MM.1S (cell line): ENCODE results near the gene ITGA11.

Experiments
- DNase-seq: peaks from one replicate; pipeline ENCODE4 v3.0.0-alpha.2; 2015
- H2AFZ ChIP-seq: fragments of 300-600 bp; sonication (generic); 2 replicates; pipeline ENCODE4 v1.6.0; 2016; ENCODE audit warnings: antibody characterized with exemption, low read length
- H3F3A ChIP-seq: fragments of 300-600 bp; sonication (generic); 2 replicates; pipeline ENCODE4 v1.6.1; 2016; ENCODE audit warnings: mild to moderate bottlenecking, antibody characterized with exemption, low read length, moderate library complexity, mixed read lengths; ENCODE audit not compliant: insufficient read depth
- H3K27ac ChIP-seq: fragments of 300-600 bp; sonication (generic); 2 replicates; pipeline ENCODE4 v1.5.1; 2016; ENCODE audit warnings: mild to moderate bottlenecking, low read length
- H3K27me3 ChIP-seq: fragments of 300-600 bp; sonication (generic); replicated peaks from 2 replicates; pipeline ENCODE4 v1.6.0; 2016; ENCODE audit warnings: low read length; ENCODE audit not compliant: insufficient read depth
- H3K36me3 ChIP-seq: fragments of 300-600 bp; sonication (generic); replicated peaks from 2 replicates; pipeline ENCODE4 v1.6.1; 2016; ENCODE audit warnings: mild to moderate bottlenecking, low read length, mixed read lengths; ENCODE audit not compliant: insufficient read depth
- H3K4me1 ChIP-seq: fragments of 300-600 bp; sonication (generic); 2 replicates; pipeline ENCODE4 v1.6.1; 2016; ENCODE audit warnings: low read length, mixed read lengths
- H3K4me2 ChIP-seq: fragments of 300-600 bp; sonication (generic); 2 replicates; pipeline ENCODE4 v1.6.0; 2016; ENCODE audit warnings: low read depth, low read length
- H3K4me3 ChIP-seq: fragments of 300-600 bp; sonication (generic); 2 replicates; pipeline ENCODE4 v1.5.1; 2016; ENCODE audit warnings: low read length, mixed read lengths
- H3K79me2 ChIP-seq: fragments of 300-600 bp; sonication (generic); 2 replicates; pipeline ENCODE4 v1.6.1; 2016; ENCODE audit warnings: mixed run types, low read length, mixed read lengths
- H3K9ac ChIP-seq: fragments of 300-600 bp; sonication (generic); 2 replicates; pipeline ENCODE4 v1.6.1; 2016; ENCODE audit warnings: low read length, mixed read lengths
- H3K9me2 ChIP-seq: fragments of 300-600 bp; sonication (generic); replicated peaks from 2 replicates; pipeline ENCODE4 v1.6.1; 2016; ENCODE audit warnings: mild to moderate bottlenecking, low read length, mixed read lengths; ENCODE audit not compliant: insufficient read depth
- H3K9me3 ChIP-seq: fragments of 300-600 bp; sonication (generic); replicated peaks from 2 replicates; pipeline ENCODE4 v1.6.1; 2016; ENCODE audit warnings: mild to moderate bottlenecking, low read length, mixed read lengths; ENCODE audit not compliant: insufficient read depth
- H4K20me1 ChIP-seq: fragments of 300-600 bp; sonication (generic); 2 replicates; pipeline ENCODE4 v1.6.1; 2016; ENCODE audit warnings: mild to moderate bottlenecking, low read length, moderate library complexity, mixed read lengths; ENCODE audit not compliant: insufficient read depth
- EZH2 ChIP-seq: fragments of 300-600 bp; sonication (generic); optimal IDR thresholded peaks from 2 replicates; pipeline ENCODE3; 2017; ENCODE audit warnings: low read depth, mild to moderate bottlenecking, antibody characterized with exemption, low read length, mixed read lengths
- EZH2phosphoT487 ChIP-seq: fragments of 300-600 bp; sonication (generic); IDR thresholded peaks from 2 replicates; pipeline ENCODE4 v1.6.1; 2018; ENCODE audit warnings: antibody characterized with exemption, low read length
- TF ChIP-seq, protein P1 (sequence below): fragments of 300-600 bp; sonication (generic); IDR thresholded peaks from 2 replicates; pipeline ENCODE4 v1.5.1; 2016; ENCODE audit warnings: antibody characterized with exemption, low read length, mixed read lengths

Gene ITGA11

GRCh38 chr15:68421798-68422402 lies 10.1 kb downstream of the ITGA11 start:
- no peaks in the 10 kb centered on the region for H3F3A ChIP-seq
- TF ChIP-seq EZH2phosphoT487 (no peak), EZH2 (no peak)
- TF ChIP-seq, protein P1, sequence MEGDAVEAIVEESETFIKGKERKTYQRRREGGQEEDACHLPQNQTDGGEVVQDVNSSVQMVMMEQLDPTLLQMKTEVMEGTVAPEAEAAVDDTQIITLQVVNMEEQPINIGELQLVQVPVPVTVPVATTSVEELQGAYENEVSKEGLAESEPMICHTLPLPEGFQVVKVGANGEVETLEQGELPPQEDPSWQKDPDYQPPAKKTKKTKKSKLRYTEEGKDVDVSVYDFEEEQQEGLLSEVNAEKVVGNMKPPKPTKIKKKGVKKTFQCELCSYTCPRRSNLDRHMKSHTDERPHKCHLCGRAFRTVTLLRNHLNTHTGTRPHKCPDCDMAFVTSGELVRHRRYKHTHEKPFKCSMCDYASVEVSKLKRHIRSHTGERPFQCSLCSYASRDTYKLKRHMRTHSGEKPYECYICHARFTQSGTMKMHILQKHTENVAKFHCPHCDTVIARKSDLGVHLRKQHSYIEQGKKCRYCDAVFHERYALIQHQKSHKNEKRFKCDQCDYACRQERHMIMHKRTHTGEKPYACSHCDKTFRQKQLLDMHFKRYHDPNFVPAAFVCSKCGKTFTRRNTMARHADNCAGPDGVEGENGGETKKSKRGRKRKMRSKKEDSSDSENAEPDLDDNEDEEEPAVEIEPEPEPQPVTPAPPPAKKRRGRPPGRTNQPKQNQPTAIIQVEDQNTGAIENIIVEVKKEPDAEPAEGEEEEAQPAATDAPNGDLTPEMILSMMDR = no peak
- H3K4me1 ChIP-seq = no peaks in the 10 kb centered on the region
- H3K79me2 ChIP-seq = no peaks in the 10 kb centered on the region
- H3K27ac ChIP-seq = no peak overlapping the region
- H4K20me1 ChIP-seq = no peaks in the 10 kb centered on the region
- H3K4me3 ChIP-seq = no peak overlapping the region
- H3K9me3 ChIP-seq = no peaks in the 10 kb centered on the region
- no peak for DNase-seq
- H3K27me3 ChIP-seq = no peaks in the 10 kb centered on the region
- H2AFZ ChIP-seq = no peak overlapping the region
- no peak overlapping the region for H3K9ac ChIP-seq
- H3K4me2 ChIP-seq = no peak overlapping the region
- H3K36me3 ChIP-seq = no peaks in the 10 kb centered on the region
- no peaks in the 10 kb centered on the region for H3K9me2 ChIP-seq

DNA sequence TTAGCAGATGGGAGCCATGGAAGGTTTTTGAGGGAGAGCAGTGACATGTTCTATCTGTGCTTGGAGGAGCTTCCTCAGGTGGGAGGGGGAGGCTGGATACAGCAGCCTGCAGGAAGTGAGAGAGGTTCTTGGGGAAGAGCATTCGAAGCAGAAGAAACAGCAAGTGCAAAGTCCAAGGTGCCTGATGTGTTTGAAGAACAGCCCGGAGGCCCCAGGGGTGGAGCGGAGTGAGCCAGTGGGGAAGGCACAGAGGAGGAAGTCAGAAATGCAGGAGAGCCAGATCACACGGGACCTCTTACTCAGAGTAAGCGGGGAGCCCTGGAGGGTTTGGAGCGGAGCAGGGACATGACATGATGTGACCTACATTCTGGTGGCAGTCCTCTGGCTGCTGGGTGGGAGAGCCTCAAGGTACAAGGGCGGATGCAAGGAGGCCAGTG lies 10.8 kb downstream of the ITGA11 start:
- H3K9ac ChIP-seq = no peak overlapping the region
- no peak overlapping the region for H3K4me3 ChIP-seq
- no peaks in the 10 kb centered on the region for H3K9me2 ChIP-seq
- H3K79me2 ChIP-seq = no peaks in the 10 kb centered on the region
- H2AFZ ChIP-seq = no peak overlapping the region
- TF ChIP-seq, protein P1 = no peak
- TF ChIP-seq EZH2 (no peak), EZH2phosphoT487 (no peak)
- H3K4me1 ChIP-seq = no peaks in the 10 kb centered on the region
- no peak overlapping the region for H3K27ac ChIP-seq
- DNase-seq = no peak
- no peaks in the 10 kb centered on the region for H4K20me1 ChIP-seq
- no peaks in the 10 kb centered on the region for H3F3A ChIP-seq
- H3K27me3 ChIP-seq = no peaks in the 10 kb centered on the region
- no peaks in the 10 kb centered on the region for H3K36me3 ChIP-seq
- H3K4me2 ChIP-seq = no peak overlapping the region
- H3K9me3 ChIP-seq = no peaks in the 10 kb centered on the region

GRCh38 chr15:68420186-68420684 lies 11.7 kb downstream of the ITGA11 start:
- DNase-seq = no peak
- Histone ChIP-seq H3K27me3 (no peaks in the 10 kb centered on the region), H3K79me2 (no peaks in the 10 kb centered on the region), H3K36me3 (no peaks in the 10 kb centered on the region), H3F3A (no peaks in the 10 kb centered on the region), H3K4me2 (no peak overlapping the region), H3K9ac (no peak overlapping the region), H3K4me3 (no peak overlapping the region), H4K20me1 (no peaks in the 10 kb centered on the region), H3K27ac (no peak overlapping the region), H3K9me3 (no peaks in the 10 kb centered on the region), H3K9me2 (no peaks in the 10 kb centered on the region), H2AFZ (no peak overlapping the region), H3K4me1 (no peaks in the 10 kb centered on the region)
- no peak for TF ChIP-seq EZH2phosphoT487
